ENCODE data around the gene FAM120A.

DNA sequence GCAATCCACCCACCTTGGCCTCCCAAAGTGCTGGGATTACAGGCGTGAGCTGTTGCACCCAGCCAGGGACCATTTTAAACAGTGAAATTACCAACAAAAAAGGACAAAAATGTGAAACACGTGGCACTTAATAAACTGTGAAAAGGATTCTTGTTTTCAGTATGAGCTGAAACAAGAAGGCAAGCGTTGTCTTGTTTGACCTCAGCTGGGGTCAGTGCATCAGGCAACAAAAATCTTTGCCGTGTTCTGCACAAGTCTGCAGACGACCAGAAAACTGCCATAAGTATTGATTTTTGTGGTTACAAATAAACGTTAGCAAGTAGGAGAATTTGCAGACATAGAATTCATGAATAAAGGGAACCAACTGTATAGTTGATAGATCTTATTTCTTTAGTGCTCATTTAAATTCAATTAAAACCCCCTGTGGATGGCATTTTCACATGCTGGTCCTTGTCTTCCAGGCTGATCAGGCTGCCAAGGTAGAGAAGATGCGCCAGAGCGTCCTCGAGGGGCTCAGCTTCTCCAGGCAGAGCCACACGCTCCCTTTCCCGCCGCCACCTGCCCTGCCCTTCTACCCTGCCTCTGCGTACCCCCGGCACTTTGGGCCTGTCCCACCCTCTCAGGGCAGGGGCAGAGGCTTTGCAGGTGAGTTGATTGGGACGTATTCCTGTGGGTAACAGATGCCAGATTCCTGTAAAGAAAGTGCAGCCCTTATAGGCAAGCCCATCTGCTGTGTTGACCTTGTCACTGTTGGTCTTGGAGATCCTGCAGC, 106.1 kb downstream of the FAM120A start:
- TF ChIP-seq, protein P1, sequence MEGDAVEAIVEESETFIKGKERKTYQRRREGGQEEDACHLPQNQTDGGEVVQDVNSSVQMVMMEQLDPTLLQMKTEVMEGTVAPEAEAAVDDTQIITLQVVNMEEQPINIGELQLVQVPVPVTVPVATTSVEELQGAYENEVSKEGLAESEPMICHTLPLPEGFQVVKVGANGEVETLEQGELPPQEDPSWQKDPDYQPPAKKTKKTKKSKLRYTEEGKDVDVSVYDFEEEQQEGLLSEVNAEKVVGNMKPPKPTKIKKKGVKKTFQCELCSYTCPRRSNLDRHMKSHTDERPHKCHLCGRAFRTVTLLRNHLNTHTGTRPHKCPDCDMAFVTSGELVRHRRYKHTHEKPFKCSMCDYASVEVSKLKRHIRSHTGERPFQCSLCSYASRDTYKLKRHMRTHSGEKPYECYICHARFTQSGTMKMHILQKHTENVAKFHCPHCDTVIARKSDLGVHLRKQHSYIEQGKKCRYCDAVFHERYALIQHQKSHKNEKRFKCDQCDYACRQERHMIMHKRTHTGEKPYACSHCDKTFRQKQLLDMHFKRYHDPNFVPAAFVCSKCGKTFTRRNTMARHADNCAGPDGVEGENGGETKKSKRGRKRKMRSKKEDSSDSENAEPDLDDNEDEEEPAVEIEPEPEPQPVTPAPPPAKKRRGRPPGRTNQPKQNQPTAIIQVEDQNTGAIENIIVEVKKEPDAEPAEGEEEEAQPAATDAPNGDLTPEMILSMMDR (IDR thresholded peaks at IDR 0.05; ENCODE audit: poor library complexity, severe bottlenecking) = no peak
- TF ChIP-seq POLR2AphosphoS5 (IDR thresholded peaks at IDR 0.05) = no peak
- no peak for TF ChIP-seq EP300 (conservative IDR thresholded peaks at IDR 0.05; ENCODE audit: poor library complexity, severe bottlenecking)
- TF ChIP-seq EZH2 (IDR thresholded peaks at IDR 0.05; ENCODE audit: borderline replicate concordance, insufficient read depth, low read length, poor library complexity, severe bottlenecking) = no peak
- TF ChIP-seq, protein P2, sequence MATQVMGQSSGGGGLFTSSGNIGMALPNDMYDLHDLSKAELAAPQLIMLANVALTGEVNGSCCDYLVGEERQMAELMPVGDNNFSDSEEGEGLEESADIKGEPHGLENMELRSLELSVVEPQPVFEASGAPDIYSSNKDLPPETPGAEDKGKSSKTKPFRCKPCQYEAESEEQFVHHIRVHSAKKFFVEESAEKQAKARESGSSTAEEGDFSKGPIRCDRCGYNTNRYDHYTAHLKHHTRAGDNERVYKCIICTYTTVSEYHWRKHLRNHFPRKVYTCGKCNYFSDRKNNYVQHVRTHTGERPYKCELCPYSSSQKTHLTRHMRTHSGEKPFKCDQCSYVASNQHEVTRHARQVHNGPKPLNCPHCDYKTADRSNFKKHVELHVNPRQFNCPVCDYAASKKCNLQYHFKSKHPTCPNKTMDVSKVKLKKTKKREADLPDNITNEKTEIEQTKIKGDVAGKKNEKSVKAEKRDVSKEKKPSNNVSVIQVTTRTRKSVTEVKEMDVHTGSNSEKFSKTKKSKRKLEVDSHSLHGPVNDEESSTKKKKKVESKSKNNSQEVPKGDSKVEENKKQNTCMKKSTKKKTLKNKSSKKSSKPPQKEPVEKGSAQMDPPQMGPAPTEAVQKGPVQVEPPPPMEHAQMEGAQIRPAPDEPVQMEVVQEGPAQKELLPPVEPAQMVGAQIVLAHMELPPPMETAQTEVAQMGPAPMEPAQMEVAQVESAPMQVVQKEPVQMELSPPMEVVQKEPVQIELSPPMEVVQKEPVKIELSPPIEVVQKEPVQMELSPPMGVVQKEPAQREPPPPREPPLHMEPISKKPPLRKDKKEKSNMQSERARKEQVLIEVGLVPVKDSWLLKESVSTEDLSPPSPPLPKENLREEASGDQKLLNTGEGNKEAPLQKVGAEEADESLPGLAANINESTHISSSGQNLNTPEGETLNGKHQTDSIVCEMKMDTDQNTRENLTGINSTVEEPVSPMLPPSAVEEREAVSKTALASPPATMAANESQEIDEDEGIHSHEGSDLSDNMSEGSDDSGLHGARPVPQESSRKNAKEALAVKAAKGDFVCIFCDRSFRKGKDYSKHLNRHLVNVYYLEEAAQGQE (IDR thresholded peaks at IDR 0.05; ENCODE audit: borderline replicate concordance) = no peak
- no peak for TF ChIP-seq TAF1 (IDR thresholded peaks at IDR 0.05; ENCODE audit: low read depth)
- TF ChIP-seq RAD21 (conservative IDR thresholded peaks at IDR 0.05) = no peak
- TF ChIP-seq MXI1 (conservative IDR thresholded peaks at IDR 0.05; ENCODE audit: poor library complexity, severe bottlenecking) = no peak
- TF ChIP-seq SMC3 (conservative IDR thresholded peaks at IDR 0.05; ENCODE audit: poor library complexity) = no peak

Measured in neural cell (in vitro differentiated cells).